HEK293T (cell line): ENCODE results near the gene BEGAIN.

Experiments used
- CTCF ChIA-PET: fragments of 350-600 bp; formaldehyde crosslinking; extraction: SDS; loops from one replicate; lab custom pipeline; 2021; ENCODE audit warnings: antibody characterized with exemption, inconsistent platforms; lab: Yijun Ruan, JAX
- POLR2A ChIA-PET: fragments of 350-600 bp; formaldehyde crosslinking; extraction: SDS; loops from one replicate; lab custom pipeline; 2020; ENCODE audit warnings: antibody characterized with exemption, inconsistent platforms; lab: Yijun Ruan, JAX
- DNase-seq: peaks from one replicate; pipeline ENCODE4 v3.0.0; 2012; ENCODE audit warnings: mixed read lengths; ENCODE audit errors: extremely low spot score
- ARNT ChIP-seq: fragments of 450-650 bp; IDR thresholded peaks from 2 replicates; pipeline ENCODE4 v1.6.1; 2017; ENCODE audit warnings: mild to moderate bottlenecking
- BHLHE40 ChIP-seq: fragments of 450-650 bp; IDR thresholded peaks from 2 replicates; pipeline ENCODE4 v1.6.1; 2016; ENCODE audit warnings: mild to moderate bottlenecking, moderate library complexity, borderline replicate concordance
- CTBP1 ChIP-seq: fragments of 450-650 bp; IDR thresholded peaks from 2 replicates; pipeline ENCODE4 v1.6.1; 2016; ENCODE audit warnings: borderline replicate concordance
- ELF4 ChIP-seq: fragments of 450-650 bp; IDR thresholded peaks from 2 replicates; pipeline ENCODE4 v1.6.1; 2017; ENCODE audit warnings: antibody characterized with exemption
- FOXA1 ChIP-seq: fragments of 450-650 bp; IDR thresholded peaks from 2 replicates; pipeline ENCODE4 v1.6.1; 2016; ENCODE audit warnings: mild to moderate bottlenecking
- FOXK2 ChIP-seq: fragments of 450-650 bp; IDR thresholded peaks from 2 replicates; pipeline ENCODE4 v1.6.1; 2016; ENCODE audit warnings: mild to moderate bottlenecking
- FOXM1 ChIP-seq: fragments of 450-650 bp; IDR thresholded peaks from 2 replicates; pipeline ENCODE4 v1.6.1; 2017; ENCODE audit warnings: mild to moderate bottlenecking, borderline replicate concordance
- HDGF ChIP-seq: fragments of 450-650 bp; IDR thresholded peaks from 2 replicates; pipeline ENCODE4 v1.6.1; 2017; ENCODE audit warnings: antibody characterized with exemption, borderline replicate concordance
- L3MBTL2 ChIP-seq: fragments of 450-650 bp; conservative IDR thresholded peaks from 2 replicates; pipeline ENCODE4 v1.6.1; 2016; ENCODE audit warnings: mild to moderate bottlenecking
- LEF1 ChIP-seq: fragments of 450-650 bp; IDR thresholded peaks from 2 replicates; pipeline ENCODE4 v1.6.1; 2017; ENCODE audit warnings: mild to moderate bottlenecking, borderline replicate concordance
- NFRKB ChIP-seq: fragments of 450-650 bp; IDR thresholded peaks from 2 replicates; pipeline ENCODE4 v1.6.1; 2016; ENCODE audit warnings: mild to moderate bottlenecking, moderate library complexity
- PKNOX1 ChIP-seq: fragments of 450-650 bp; IDR thresholded peaks from 2 replicates; pipeline ENCODE4 v1.6.1; 2016
- SP1 ChIP-seq: fragments of 450-650 bp; IDR thresholded peaks from 2 replicates; pipeline ENCODE4 v1.6.1; 2017
- SUZ12 ChIP-seq: fragments of 450-650 bp; IDR thresholded peaks from 2 replicates; pipeline ENCODE4 v1.6.1; 2016; ENCODE audit warnings: mild to moderate bottlenecking
- TARDBP ChIP-seq: fragments of 450-650 bp; IDR thresholded peaks from 2 replicates; pipeline ENCODE4 v1.6.1; 2016
- ZNF384 ChIP-seq: fragments of 450-650 bp; IDR thresholded peaks from 2 replicates; pipeline ENCODE4 v1.6.1; 2016

The BEGAIN gene

DNA sequence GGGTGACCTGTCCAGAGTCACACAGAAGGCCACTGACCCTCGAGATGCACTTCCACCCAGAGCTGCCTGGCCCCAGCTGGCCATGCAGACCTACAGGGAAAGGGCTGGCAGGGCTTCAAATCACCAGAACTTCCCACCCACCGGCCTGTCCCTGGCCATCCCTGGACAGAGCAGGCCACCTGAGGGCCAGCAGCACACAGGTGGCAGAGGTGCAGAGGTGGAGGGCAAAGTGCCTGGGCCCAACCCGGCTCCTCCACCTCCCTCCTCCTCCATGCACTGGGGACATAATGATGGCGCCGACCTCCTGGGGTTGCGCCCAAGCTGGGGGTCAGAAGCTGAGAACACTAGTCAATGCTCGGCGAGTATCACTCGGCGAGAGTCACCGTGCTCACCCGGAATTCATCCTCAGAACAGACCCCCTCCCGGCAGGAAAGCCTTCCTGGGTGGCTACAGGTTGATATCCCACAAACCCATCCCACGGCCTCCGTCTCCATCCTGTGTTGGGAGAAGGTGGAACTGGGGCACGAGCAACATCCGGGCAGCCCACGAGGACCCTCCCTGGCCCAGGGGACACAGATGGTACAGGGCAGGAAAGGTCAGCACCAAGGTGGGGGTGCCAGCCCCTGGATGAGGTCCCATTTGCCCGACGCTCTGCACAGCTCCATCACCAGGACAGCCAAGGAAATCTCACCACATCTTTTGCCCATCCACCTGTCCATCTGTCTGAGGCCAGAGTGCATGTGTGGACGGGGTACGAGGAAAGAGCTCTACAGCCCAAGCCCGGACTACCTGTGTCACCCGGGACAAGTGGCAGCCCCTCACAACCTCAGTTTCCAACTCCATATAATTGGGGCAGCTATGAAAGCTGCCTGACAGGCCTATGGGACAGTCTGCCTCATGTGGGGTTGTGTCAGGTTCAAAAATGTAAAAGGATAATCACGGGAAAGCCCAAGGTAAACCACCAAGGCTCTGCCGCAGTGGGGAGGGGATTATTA, 10.8 kb downstream of the BEGAIN start:
- ChIA-PET POLR2A (no interaction called here), CTCF (no interaction called here)
- DNase-seq = no peak
- TF ChIP-seq HDGF (no peak), FOXA1 (no peak), CTBP1 (no peak), ELF4 (no peak), SUZ12 (no peak), TARDBP (no peak), FOXK2 (no peak), L3MBTL2 (no peak), LEF1 (no peak), PKNOX1 (no peak), ZNF384 (no peak), FOXM1 (no peak), NFRKB (no peak)

- CTCF ChIA-PET = no interaction called here
- no peak for TF ChIP-seq TARDBP
- no peak for TF ChIP-seq ELF4
- TF ChIP-seq SP1 = no peak
- no peak for TF ChIP-seq FOXA1
- no peak for TF ChIP-seq L3MBTL2
- no peak for TF ChIP-seq BHLHE40
- no peak for TF ChIP-seq NFRKB
- TF ChIP-seq ARNT = no peak
- TF ChIP-seq SUZ12 = no peak
- TF ChIP-seq FOXM1 = no peak
- TF ChIP-seq PKNOX1 = no peak
These were observed 11.8 kb downstream of the BEGAIN start for GRCh38 chr14:100575266-100575995.

DNA sequence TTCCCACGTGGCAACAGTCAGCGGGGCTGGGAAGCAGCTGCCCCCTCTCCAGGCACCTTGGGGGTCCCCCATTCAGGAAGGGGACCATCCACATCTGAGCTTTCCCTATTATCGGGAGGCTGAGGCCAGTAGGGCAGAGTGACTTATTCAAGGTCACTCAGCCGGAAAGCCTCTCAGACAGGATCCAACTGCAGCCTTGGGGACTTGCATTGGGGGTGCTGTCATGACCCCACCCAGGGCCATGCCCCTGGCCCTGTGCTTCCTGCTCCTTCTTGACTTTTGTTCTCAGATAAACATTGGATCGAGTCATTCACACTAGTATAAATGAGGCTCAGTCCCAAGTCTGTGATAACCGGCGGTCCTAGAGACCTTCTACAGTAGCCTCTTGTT, 12.6 kb downstream of the BEGAIN start:
- ChIA-PET CTCF (no interaction called here), POLR2A (no interaction called here)
- TF ChIP-seq SP1 (no peak), NFRKB (no peak), HDGF (no peak), FOXM1 (no peak), LEF1 (no peak), FOXA1 (no peak), ARNT (no peak), ELF4 (no peak), FOXK2 (no peak), PKNOX1 (no peak), BHLHE40 (no peak), TARDBP (no peak), SUZ12 (no peak)
- no peak for DNase-seq

More at GRCh38 chr14:100575266-100575995, 11.8 kb downstream of the BEGAIN start:
- DNase-seq = no peak
- POLR2A ChIA-PET = no interaction called here

- ChIA-PET POLR2A (no interaction called here), CTCF (no interaction called here)
- no peak for DNase-seq
- no peak for TF ChIP-seq SUZ12
- no peak for TF ChIP-seq CTBP1
- no peak for TF ChIP-seq ZNF384
- TF ChIP-seq LEF1 = no peak
- TF ChIP-seq L3MBTL2 = no peak
- no peak for TF ChIP-seq FOXM1
- no peak for TF ChIP-seq PKNOX1
- TF ChIP-seq FOXA1 = no peak
- no peak for TF ChIP-seq NFRKB
- TF ChIP-seq BHLHE40 = no peak
- no peak for TF ChIP-seq ELF4
- no peak for TF ChIP-seq SP1
- no peak for TF ChIP-seq TARDBP
- TF ChIP-seq FOXK2 = no peak
- TF ChIP-seq HDGF = no peak
- TF ChIP-seq ARNT = no peak
These were observed 13.2 kb downstream of the BEGAIN start for GRCh38 chr14:100573757-100574641.
